WI38 (cell line): ENCODE results near the gene APP.

Source experiments
- H3K4me3 ChIP-seq: 2 replicates; pipeline ENCODE4 v1.5.1; 2011; ENCODE audit warnings: low read depth, mild to moderate bottlenecking, control low read depth, low read length
- CTCF ChIP-seq: IDR thresholded peaks from 2 replicates; pipeline ENCODE4 v1.5.1; 2012; ENCODE audit warnings: low read depth, mild to moderate bottlenecking, control low read depth, low read length

APP gene

DNA sequence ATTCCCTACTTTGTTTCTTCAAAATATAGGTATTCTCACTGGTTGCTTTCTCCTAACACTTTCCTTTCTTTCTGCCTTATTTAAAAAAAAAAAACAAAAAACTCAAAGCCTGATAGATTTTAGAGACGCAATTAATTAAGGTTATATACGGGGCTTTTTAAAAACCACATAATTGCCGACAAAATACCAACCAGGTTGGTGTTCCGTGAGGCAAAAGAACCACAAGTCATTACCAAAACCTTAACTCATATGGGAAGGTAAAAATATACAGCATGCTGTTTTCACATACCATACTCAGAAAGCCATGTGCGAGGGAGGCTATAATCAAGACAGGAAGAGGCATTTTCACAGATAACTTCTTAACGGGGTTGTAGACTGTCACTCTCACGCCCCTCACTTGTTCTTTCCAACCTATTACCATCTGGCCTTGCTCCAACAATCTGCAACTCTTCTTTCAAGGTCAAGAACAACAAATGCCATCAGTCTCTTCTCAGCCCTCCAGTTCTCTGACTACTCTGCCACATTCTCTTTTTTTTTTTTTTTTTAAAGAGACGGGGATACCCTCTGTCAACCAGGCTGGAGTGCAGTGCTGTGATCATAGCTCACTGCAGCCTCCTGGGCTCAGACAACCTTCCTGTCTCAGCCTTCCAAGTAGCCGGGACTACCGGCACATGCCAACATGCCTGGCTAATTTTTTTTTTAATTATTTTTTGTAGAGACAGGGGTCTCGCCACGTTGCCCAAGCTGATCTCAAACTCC is 102.6 kb downstream of the APP start:
- TF ChIP-seq CTCF = no peak
- H3K4me3 ChIP-seq = no peak overlapping the region

GRCh38 chr21:26064506-26064905 is 106.1 kb downstream of the APP start:
- no peak for TF ChIP-seq CTCF
- H3K4me3 ChIP-seq = no peak overlapping the region

- no peak for TF ChIP-seq CTCF
- H3K4me3 ChIP-seq = no peak overlapping the region
Measured at GRCh38 chr21:26061437-26061836, 109.1 kb downstream of the APP start.

DNA sequence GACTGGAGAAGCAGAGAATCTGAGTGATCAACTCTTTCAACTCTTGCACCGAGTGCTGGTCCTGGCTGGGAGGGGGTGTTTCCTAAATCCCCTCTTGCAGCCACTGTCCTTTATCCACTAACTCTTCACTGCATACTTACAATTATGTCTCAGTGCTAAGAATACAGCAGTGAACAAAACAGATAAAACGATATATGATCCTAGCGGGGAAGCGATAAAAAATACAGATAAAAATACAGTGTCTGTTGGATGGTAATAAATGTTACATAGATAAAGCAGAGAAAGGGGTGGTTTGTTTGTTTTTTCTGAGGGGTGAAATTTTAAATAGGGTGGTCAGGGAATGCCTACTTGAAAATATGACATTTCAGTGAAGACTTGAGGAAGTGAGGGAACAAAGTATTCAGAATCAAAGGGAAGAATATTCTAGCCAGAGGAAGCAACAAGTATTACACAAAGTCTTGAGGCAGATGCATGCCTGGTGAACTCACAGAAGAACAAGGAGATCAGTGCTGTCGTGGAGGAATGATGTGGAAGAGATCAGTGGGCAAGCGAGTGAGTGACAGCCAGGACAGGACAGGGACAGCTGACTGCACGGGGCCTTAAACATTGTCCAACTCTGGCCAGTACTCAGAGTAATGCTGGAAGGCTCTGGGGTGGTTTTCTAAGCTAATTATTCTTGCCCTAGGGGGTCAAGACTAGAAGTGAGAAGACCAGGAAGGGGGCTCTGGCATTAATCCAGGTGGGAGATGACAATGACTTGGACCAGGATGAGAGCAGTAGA is 110.0 kb downstream of the APP start:
- no peak for TF ChIP-seq CTCF

GRCh38 chr21:26057477-26058170 is 112.9 kb downstream of the APP start:
- no peak overlapping the region for H3K4me3 ChIP-seq
- no peak for TF ChIP-seq CTCF

More for the DNA sequence above, 110.0 kb downstream of the APP start:
- no peak overlapping the region for H3K4me3 ChIP-seq

DNA sequence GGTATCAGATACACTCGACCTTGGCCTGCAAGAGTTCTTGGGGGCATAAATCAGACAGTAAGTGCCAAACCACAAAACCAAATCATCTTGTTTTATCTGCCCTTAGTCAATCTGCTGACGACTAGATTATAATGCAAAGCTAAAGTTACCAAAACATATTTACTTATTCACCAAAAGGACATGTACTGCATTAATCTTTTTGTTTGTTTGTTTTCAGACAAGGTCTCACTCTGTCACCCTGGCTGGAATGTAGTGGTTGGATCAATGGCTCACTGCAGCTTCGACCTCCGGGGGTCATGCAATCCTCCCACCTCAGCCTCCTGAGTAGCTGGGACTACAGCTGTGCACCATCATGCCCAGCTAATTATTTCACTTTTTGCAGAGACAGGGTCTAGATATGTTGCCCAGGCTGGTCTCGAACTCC is 114.7 kb downstream of the APP start:
- TF ChIP-seq CTCF = no peak
- H3K4me3 ChIP-seq = no peak overlapping the region

- TF ChIP-seq CTCF = no peak
Measured at GRCh38 chr21:26055010-26055409, 115.6 kb downstream of the APP start.

More at GRCh38 chr21:26055010-26055409, 115.6 kb downstream of the APP start:
- no peak overlapping the region for H3K4me3 ChIP-seq
